ENCODE measurements around the gene SPEF2.
"Not testable (repeated sequence)": the region's sequence is repeated elsewhere in the genome, so short reads cannot be mapped to it uniquely, and the experiment has no call there.

SPEF2 gene

DNA sequence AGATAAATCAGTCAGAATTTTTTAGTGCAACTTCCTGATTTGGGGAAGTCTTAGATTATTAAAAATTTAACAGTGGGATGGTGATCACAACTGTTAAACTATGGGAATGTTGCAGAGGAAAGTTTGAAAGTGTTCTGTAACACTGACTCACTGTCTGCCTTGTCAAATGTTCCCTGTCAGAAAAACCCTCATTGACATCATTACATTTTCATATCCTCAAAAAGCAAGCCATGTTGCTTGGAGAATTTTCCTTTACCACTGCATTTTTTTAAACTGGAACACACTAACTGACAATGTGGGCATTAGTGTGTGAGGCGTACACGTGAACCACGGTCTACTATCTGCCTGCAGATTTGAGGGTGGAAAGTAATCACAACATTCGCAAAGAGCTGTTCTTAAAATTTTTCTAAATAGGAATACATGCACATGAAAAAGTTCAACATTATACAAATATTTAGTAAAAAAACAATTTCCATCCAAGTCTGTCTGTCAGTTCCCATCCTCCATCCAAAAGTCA lies 210.5 kb downstream of the SPEF2 start:
- no peak for DNase-seq

DNA sequence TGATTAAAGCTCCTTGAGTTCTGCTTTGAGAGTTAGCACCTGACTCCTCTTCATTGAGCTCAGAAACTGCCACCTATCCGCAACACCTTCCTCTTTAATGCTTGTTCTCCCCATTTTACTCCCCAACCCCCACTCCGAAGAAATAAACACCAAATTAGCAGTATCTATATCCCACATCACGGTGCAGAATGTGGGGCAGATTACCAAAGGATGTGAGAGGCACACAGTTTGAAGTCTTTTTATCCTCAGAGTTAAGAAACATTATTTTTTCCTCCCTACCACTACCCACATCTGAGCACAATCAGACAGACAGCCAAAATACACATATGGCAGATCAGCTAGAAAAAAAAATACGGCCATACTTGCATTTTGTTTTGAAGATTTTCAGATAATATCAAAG lies 212.9 kb downstream of the SPEF2 start:
- no peak for DNase-seq

DNA sequence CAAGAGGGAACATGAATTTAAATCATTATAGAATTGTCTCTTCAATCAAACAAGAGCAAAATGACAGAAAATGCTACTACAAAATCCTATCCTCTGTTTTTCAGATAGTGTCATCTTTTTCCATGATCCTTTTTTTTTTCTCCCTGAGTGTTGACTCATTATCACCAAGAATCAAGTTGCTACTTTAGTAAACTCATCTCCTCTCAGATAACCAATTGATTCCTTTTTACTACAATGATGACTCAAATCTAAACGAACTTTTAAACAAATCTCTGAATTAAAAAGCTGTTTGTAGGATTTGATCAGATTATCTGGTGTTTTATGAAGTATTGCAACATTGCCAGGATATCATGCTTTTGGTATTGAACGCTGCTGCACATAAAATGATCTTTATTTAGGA lies 215.1 kb downstream of the SPEF2 start:
- no peak for DNase-seq

- no peak for DNase-seq
Measured at GRCh38 chr5:35833224-35833623, 215.6 kb downstream of the SPEF2 start.

- no peak for DNase-seq
Measured at GRCh38 chr5:35835796-35836742, 218.4 kb downstream of the SPEF2 start.

DNA sequence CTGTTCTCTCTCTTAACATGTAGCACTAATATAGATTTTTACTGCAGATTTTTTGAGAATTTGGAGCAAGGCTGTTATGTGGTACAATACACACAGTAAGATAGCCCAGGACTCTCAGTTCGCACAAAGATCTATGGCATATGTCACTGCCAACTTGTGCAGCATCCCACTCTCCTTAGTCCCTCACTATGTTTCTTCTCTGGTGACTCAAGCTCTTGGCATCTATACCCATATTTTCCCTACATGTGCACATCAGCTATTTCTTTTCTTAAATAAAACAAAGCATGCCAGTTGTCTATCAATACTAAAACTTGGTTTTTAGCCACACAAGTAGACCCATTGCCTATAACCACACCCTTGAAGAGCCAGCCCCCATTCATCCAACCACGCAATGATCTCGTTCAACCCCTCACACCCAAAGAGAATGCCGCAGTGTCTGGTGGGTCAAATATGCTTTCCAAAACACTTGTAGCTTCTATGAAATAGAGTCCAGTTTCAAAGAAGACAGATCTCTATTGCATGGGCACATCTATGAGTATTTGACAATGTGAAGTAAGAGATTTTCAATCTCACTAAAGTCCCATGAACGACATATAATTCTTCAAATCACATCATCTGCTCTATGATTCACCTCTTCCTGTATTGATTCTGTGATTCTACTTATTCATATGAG lies 220.8 kb downstream of the SPEF2 start:
- DNase-seq = no peak

DNA sequence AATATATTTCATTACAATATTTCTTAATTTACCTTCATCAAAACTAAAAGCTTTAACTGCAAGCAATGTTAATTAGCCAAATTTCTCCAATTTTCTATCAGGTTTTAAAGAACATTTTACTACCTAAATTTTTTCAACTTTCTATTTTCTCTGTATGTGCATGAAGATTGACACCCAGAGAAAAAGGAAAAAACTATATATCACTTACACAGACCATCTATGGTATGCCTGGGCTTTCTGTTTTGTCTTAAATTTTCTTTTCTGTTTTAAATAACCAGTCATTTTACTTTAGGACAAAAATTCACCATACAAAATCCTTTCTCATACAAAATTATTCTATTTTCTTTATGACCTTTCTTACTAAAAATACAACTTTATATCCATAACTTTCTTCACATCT lies 225.2 kb downstream of the SPEF2 start:
- DNase-seq = no peak

DNA sequence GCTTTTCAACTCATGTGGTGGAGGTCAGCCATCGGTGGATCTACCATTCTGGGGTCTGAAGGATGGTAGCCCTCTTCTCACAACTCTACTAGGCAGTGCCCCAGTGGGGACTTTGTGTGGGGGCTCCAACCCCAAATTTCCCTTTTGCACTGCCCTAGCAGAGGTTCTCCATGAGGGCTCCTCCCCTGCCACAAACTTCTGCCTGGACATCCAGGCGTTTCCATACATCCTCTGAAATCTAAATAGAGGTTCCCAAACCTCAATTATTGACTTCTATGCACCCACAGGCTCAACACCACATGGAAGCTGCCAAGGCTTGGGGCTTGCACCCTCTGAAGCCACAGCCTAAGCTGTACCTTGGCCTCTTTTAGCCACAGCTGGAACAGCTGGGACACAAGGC lies 227.8 kb downstream of the SPEF2 start:
- DNase-seq = not testable (repeated sequence)

DNA sequence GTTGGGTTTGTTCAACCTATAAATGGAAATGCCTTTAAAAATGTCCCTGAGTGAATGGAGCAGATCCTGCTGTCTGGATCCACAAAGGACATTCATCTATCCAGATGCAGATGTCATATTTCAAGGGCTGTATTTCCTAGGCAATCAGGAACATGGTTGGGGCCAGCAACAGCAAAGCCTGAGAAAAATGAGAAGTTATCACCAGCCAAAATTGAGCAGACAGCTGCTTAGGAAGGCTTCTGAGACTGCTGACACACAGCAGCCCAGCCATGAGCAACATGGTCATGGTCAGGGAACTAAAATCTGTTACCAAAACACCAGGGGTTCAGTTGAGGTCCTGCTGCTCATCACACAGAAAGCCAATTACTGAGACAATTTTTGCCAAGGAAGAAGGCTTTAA lies 229.8 kb downstream of the SPEF2 start:
- DNase-seq = no peak

DNA sequence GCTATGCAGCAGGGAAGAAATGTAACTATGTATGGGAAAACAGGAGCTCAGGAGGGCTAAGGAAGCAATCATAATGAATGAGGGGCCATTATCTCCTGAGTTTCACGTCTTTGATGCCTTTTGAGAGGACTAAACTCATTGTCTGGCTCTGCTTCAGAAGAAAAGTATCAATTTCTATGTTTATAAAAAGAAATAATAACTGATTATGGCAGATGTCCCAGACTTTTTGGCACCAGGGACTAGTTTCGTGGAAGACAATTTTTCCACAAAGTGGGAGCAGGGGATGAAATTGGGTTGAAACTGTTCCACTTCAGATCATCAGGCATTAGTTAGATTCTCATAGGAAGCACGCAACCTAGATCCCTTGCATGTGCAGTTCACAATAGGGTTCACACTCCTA lies 230.3 kb downstream of the SPEF2 start:
- no peak for DNase-seq

- no peak for DNase-seq
Measured at GRCh38 chr5:35849860-35850259, 232.2 kb downstream of the SPEF2 start.

GRCh38 chr5:35850967-35851680 lies 233.5 kb downstream of the SPEF2 start:
- DNase-seq = no peak

DNA sequence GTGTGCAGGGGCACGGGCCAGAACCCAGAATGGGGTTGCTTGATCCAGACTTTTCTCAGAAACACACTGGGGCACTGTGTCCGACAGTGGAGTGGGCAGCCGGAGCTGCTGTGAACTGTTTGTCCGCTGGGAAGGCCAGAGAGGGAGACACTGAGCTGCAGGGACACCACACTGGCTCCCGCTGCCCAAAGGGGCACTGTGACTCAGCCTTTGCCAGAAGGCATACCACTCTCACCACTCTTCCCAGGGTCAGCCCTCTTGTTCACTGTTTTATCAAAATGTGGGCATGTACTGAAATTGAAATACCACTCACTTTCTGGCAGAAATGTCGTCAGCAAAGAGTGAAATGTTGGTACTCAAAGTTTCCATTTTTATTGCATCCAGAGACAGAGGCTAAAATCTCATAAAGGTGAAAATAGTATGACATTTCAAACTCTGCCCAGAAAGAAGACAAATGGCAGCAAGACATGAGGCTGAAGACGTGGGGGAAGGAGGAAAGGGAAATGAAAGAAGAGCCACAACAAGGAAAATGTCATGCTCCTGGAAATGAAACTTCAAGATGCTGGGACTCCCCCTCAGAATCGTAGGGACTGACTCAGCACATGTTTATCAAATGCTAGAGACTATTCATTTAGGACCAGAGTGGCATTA lies 234.5 kb downstream of the SPEF2 start:
- no peak for DNase-seq

GRCh38 chr5:35852773-35853172 lies 235.1 kb downstream of the SPEF2 start:
- no peak for DNase-seq

GRCh38 chr5:35853631-35854030 lies 236.0 kb downstream of the SPEF2 start:
- DNase-seq = no peak

GRCh38 chr5:35854248-35854647 lies 236.6 kb downstream of the SPEF2 start:
- no peak for DNase-seq

GRCh38 chr5:35855187-35855586 lies 237.5 kb downstream of the SPEF2 start:
- no peak for DNase-seq

DNA sequence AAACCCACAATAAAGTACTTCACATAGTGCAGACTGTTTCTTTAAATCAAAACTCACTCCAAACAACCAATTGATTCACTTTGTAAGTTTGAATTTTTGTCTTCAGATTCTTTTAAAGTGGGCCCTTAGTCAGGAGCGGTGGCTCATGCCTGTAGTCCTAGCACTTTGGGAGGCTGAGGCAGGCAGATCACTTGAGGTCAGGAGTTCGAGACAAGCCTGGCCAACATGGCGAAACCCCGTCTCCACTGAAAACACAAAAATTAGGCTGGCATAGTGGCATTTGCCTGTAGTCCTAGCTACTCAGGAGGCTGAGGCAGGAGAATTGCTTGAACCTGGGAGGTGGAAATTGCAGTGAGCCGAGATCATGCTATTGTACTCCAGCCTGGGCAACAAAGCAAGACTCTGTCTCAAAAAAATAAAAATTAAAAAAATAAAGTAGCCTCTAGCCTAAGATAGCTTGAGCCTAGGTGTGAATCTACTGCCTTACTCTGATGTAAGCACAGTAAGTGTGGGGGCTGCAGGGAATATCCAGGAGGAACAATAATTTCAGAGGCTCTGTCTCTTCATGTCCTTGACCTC lies 238.6 kb downstream of the SPEF2 start:
- not testable (repeated sequence) for DNase-seq

GRCh38 chr5:35856765-35857351 lies 239.2 kb downstream of the SPEF2 start, which contains the start of gene IL7R:
IL7R (plus strand) TSS chr5:35856891; CDS start chr5:35856978, 87 bp downstream.
- DNase-seq = no peak

DNA sequence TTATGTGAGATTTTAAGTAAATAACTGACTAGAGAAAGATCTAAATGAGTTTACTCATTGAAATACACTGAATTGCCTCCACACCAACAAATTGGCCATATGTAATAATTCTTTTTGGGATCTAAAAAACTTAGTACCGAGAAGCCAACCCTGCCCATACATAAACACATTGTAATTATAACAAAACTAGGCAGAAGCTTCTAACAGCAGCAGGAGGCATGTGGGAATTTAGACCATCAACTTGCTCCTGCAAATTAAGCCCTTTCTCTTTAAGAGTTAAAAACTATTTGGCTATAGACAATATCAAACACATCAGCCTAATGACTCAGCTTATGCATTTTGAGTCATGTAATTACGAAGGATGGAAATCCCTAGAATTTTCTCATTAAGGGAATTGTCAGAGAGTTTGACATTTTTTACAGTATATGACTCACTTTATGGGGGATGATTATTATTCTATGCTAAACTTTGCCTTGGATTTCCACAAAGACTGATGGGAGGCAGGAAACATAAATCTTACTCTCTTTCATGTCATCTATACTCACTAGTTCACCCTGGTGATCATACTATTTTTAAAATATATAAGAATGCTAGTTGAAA lies 240.0 kb downstream of the SPEF2 start:
- no peak for DNase-seq

DNA sequence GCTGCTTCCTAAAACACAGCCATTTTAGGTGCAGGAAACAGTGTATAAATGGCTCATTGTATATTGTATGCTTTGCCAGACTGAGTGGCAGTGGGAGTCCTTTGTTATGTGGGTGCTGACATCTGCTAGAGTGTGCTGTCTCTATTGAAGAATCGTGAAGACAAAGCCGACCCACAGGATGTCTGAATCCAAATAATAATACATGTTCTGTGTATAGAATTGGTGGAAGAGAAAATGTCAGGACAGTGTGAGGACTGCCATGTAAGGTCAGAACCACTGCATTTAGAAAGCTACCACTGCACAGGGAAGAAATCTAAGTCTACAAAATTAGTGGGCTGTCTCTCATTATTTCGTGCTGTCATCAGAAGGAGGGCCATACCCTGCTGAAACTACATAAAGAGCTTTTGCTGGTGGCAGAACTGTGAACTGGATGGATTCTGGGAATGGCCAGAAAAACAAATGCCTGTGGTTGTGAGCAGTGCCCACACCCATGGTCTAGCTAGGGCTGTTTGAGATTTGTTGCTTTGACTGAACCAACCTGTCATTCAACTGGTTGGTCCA lies 241.5 kb downstream of the SPEF2 start:
- no peak for DNase-seq

All from NCI-H1436 treated with DMSO at 0.1 percent for 48 hours (cell line).